Esophagus muscularis mucosa (tissue), 4 donors: ENCODE results near the gene PPARG.

Source experiments
- CTCF ChIP-seq, 3 experiments: fragments of 200-600 bp in 2 of 3; fragments of 450-650 bp in 1 of 3; sonication (generic) in 2 of 3; IDR thresholded peaks; one replicate each; pipeline ENCODE4 v1.5.1; 2017 to 2019; ENCODE audit warnings: antibody characterized with exemption in 3 of 3, mild to moderate bottlenecking in 2 of 3, moderate library complexity in 1 of 3
- EP300 ChIP-seq: sonication (generic); formaldehyde crosslinking; IDR thresholded peaks from one replicate; pipeline ENCODE4 v1.6.1; 2017; ENCODE audit warnings: antibody characterized with exemption
- POLR2AphosphoS5 ChIP-seq, 2 donors: sonication (generic); formaldehyde crosslinking; IDR thresholded peaks; one replicate each; pipeline ENCODE4 v1.6.1; 2017; ENCODE audit warnings: antibody characterized with exemption in 2 of 2

DNA sequence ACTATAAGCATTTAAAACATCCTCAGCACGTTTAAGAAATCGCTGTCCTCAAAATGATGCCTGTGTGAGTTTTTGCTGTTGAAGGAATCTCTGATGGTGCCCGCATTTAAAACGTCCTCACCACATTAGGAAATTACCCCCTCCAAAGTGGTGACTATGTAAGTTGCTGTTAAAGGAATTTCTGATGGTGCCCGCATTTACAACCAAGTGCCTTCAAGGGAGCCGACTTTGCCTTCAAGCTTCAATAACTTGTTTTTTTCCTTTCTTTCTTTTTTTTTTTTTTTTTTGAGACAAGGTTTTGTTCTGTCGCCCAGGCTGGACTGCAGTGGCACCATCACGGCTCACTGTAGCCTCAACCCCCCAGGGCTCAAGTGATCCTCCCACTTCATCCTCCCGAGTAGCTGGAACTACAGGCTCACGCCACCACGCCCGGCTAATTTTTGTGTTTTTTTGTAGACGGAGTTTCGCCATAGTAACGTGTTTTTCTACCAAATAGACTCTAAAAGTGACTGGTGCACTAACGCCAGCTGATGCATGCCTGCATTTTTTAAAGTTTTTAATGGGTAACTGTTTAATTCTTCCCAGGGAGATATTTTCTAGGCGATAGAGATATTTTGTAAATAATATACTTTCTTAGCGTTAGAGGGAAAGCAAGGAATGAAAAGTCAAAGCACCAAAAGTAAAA is 176.4 kb downstream of the PPARG start:
- TF ChIP-seq CTCF (IDR thresholded peaks at IDR 0.05), result no peak
- TF ChIP-seq POLR2AphosphoS5 (IDR thresholded peaks at IDR 0.05), result no peak
- TF ChIP-seq EP300, result no peak
